GM18868 (cell line): Measurements from ENCODE around the gene ZNF784.
A peak's percentile ranks its signal among the peaks of the same experiment; 100 is the strongest.

Experiments used
- ATAC-seq: cut with Tn5 transposase; IDR thresholded peaks from one replicate; pipeline ENCODE4 v1.9.1; 2021; ENCODE audit warnings: mild to moderate bottlenecking, moderate library complexity; ENCODE audit not compliant: unreplicated experiment

Gene ZNF784

GRCh38 chr19:55644191-55644833 is 19.9 kb upstream of the ZNF784 start:
- no peak for ATAC-seq

GRCh38 chr19:55643887-55644176 is 19.5 kb upstream of the ZNF784 start:
- no peak for ATAC-seq

GRCh38 chr19:55643003-55643886 is 18.9 kb upstream of the ZNF784 start, which contains the start of gene ZNF581:
ZNF581 (plus strand) TSS chr19:55643649; CDS start chr19:55644572, 923 bp downstream.
- peak; percentile 27 for ATAC-seq

- ATAC-seq: no peak
These were observed 18.0 kb upstream of the ZNF784 start for GRCh38 chr19:55642153-55643002.

- no peak for ATAC-seq
These were observed 17.2 kb upstream of the ZNF784 start for GRCh38 chr19:55641426-55642152.

- no peak for ATAC-seq
These were observed 16.4 kb upstream of the ZNF784 start, which contains the start of gene ZNF580 for GRCh38 chr19:55640577-55641425. ZNF580 (plus strand) TSS chr19:55641002; CDS start chr19:55642509, 1,507 bp downstream.

- ATAC-seq: no peak
These were observed 15.7 kb upstream of the ZNF784 start for GRCh38 chr19:55640043-55640576.

GRCh38 chr19:55638864-55639359 is 14.5 kb upstream of the ZNF784 start:
- no peak for ATAC-seq

- ATAC-seq: no peak
These were observed 13.2 kb upstream of the ZNF784 start for GRCh38 chr19:55637534-55637933.

- no peak for ATAC-seq
These were observed 12.4 kb upstream of the ZNF784 start for GRCh38 chr19:55636723-55637122.

- ATAC-seq: no peak
These were observed 11.6 kb upstream of the ZNF784 start for GRCh38 chr19:55635856-55636440.

- no peak for ATAC-seq
These were observed 11.0 kb upstream of the ZNF784 start for GRCh38 chr19:55635334-55635717.

- ATAC-seq: no peak
These were observed 9.5 kb upstream of the ZNF784 start for GRCh38 chr19:55633861-55634260.

GRCh38 chr19:55632463-55632834 is 8.1 kb upstream of the ZNF784 start:
- peak; percentile 44 for ATAC-seq

- ATAC-seq: no peak
These were observed 2.0 kb upstream of the ZNF784 start for GRCh38 chr19:55626350-55626749.

- no peak for ATAC-seq
These were observed 599 bp upstream of the ZNF784 start for GRCh38 chr19:55625004-55625326.

- no peak for ATAC-seq
These were observed 805 bp downstream of the ZNF784 start for GRCh38 chr19:55623561-55623960.

GRCh38 chr19:55623130-55623529 is 1.2 kb downstream of the ZNF784 start:
- ATAC-seq: no peak
